Kidney epithelial cell (primary cell): ENCODE measurements around the gene CD38. TPM values are rescaled to one million over a fixed set of nuclear protein-coding genes. Genes with fewer than 3 reads are reported as not detected.

Source experiments
- DNase-seq: peaks from one replicate; pipeline ENCODE4 v3.0.0-alpha.2; 2010; ENCODE audit warnings: low read depth
- H3K27me3 ChIP-seq: 2 replicates; pipeline ENCODE4 v1.6.0; 2011; ENCODE audit warnings: low read length; ENCODE audit not compliant: control insufficient read depth, insufficient read depth
- H3K36me3 ChIP-seq: 2 replicates; pipeline ENCODE4 v1.5.1; 2011; ENCODE audit warnings: low read length; ENCODE audit not compliant: control insufficient read depth, insufficient read depth
- H3K4me3 ChIP-seq: 2 replicates; pipeline ENCODE4 v1.5.1; 2011; ENCODE audit warnings: low read depth, mild to moderate bottlenecking, control low read depth, low read length
- CTCF ChIP-seq: IDR thresholded peaks from 2 replicates; pipeline ENCODE4 v1.5.1; 2011; ENCODE audit warnings: mild to moderate bottlenecking, moderate library complexity, low read length, control low read depth, inconsistent platforms; ENCODE audit not compliant: insufficient read depth, poor library complexity, severe bottlenecking
- total RNA-seq: library from RNA; depleted of rRNA; stranded (reverse); fragments of >200 nt; gene quantifications from 2 replicates; pipeline ENCODE4 v1.2.3, GENCODE V29; 2015

CD38 gene
- total RNA-seq, 1 donor from 2014 or later, result 0.04 TPM

DNA sequence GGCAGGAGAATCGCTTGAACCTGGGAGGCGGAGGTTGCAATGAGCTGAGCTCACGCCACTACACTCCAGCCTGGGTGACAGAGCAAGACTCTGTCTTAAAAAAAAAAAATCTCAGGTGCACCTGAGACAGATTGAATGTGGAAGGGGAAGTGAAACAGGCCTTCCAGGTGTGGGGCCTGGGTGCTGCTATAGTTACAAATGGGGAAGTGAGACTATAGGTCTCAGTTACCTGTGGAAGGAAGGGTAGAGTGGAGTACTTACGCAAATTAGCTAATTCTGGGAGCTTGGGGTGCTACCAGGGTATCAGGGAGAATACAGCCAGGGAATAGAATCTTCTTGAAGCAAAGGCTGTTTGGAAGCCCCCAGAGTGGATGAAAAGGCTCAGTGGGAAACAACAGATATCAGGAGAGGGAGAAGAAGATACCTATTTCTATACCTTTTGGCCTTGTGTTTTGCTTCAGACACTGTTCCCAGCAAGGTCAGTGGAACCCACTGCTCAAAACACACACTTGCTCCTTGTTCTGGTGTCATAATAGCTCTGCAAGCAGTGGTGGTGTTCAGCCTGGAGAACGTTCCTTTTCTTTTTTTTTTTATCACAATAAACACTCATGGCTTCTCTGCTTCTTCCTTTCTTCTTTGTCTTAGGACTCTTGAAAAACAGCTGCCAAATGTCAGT, 7.0 kb downstream of the CD38 start:
- DNase-seq, result no peak
- no peak overlapping the region for H3K4me3 ChIP-seq
- H3K36me3 ChIP-seq, result no peaks in the 10 kb centered on the region
- no peak for TF ChIP-seq CTCF
- peaks cover 2% of the 10 kb centered on the region for H3K27me3 ChIP-seq

DNA sequence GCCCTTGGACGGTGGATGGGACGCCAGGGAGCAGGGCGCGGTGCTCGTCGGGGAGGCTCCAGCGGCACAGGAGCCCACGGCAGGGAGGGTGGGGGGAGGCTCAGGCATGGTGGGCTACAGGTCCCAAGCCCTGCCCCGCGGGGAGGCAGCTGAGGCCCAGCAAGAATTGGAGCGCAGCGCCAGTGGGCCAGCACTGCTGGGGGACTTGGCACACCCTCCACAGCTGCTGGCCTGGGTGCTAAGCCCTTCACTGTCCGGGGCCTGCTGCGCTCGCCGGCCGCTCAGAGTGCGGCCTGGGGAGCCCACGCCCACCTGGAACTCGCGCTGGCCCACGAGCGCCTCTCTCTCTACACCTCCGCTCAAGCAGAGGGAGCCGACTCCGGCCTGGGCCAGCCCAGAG, 8.6 kb downstream of the CD38 start:
- Histone ChIP-seq H3K27me3 (peaks cover 2% of the 10 kb centered on the region), H3K4me3 (no peak overlapping the region), H3K36me3 (no peaks in the 10 kb centered on the region)
- TF ChIP-seq CTCF, result no peak
- DNase-seq, result no peak

GRCh38 chr4:15792974-15793373, 14.8 kb downstream of the CD38 start:
- DNase-seq, result no peak
- Histone ChIP-seq H3K27me3 (no peaks in the 10 kb centered on the region), H3K4me3 (no peak overlapping the region), H3K36me3 (no peaks in the 10 kb centered on the region)
- TF ChIP-seq CTCF, result no peak

DNA sequence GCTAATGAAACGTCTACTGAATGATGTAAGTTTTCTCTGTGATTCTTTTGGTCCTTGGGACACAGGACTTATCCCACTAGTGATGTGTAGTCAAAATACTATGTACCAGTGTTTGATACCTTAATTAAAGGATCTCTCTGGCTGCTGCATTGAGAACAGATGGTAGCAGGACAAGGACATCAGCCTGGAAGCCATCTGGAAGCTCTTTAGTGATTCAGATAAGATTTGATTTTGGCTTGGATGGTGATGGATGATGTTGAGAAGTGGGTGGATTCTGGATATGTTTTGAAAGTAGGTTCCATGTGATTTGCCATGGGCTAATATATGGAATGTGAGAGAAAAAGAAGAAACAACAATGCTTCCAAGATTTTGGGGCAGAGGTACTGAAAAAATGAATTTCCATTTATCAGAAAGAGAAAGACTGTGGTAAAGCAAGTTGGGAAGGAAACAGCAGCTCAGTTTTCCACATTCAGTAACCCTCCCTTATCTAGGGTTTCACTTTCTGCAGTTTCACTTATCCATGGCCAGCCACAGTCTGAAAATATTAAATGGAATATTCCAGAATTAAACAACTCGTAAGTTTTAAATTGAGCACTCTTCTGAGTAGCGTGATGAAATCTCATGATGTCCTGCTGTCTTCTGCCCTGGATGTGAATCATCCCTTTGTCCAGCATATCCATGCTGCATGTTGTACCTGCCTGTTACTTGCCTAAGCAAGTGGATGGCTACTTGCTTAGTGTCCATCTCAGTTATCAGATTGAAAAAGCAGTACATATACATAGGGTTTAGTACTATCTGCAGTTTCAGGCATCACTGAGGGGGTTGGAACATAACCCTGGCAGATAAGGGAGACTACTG, 15.6 kb downstream of the CD38 start:
- Histone ChIP-seq H3K36me3 (no peaks in the 10 kb centered on the region), H3K27me3 (no peaks in the 10 kb centered on the region), H3K4me3 (no peak overlapping the region)
- TF ChIP-seq CTCF, result no peak
- no peak for DNase-seq

GRCh38 chr4:15794426-15794825, 16.3 kb downstream of the CD38 start:
- H3K27me3 ChIP-seq, result no peaks in the 10 kb centered on the region
- no peaks in the 10 kb centered on the region for H3K36me3 ChIP-seq
- DNase-seq, result no peak
- TF ChIP-seq CTCF, result no peak
- H3K4me3 ChIP-seq, result no peak overlapping the region
